Uterus (tissue), 4 donors: ENCODE results near the gene MS4A14. TPM values are rescaled to one million over a fixed set of nuclear protein-coding genes. Genes with fewer than 3 reads are reported as not detected.

ENCODE experiments used
- DNase-seq, 2 donors: peaks; one replicate each; pipeline ENCODE4 v3.0.0-alpha.2; 2019 to 2020
- H3K27ac ChIP-seq, 2 donors: fragments of 200-600 bp; sonication (generic); 1 replicate in 1 of 2; 2 replicates in 1 of 2; pipeline ENCODE4 v1.5.1; 2016 to 2018
- H3K27me3 ChIP-seq, 2 donors: fragments of 200-600 bp; sonication (generic); one replicate each; pipeline ENCODE4 v1.5.1; 2018 to 2019; ENCODE audit warnings: control low read depth in 1 of 2
- H3K36me3 ChIP-seq, 2 donors: fragments of 200-600 bp; sonication (generic); one replicate each; pipeline ENCODE4 v1.5.1; 2019; ENCODE audit warnings: control low read depth in 1 of 2
- H3K4me1 ChIP-seq, 2 donors: fragments of 200-600 bp; sonication (generic); one replicate each; pipeline ENCODE4 v1.5.1; 2018 to 2019; ENCODE audit warnings: control low read depth in 1 of 2
- H3K4me3 ChIP-seq, 2 donors: fragments of 200-600 bp; sonication (generic); 1 replicate in 1 of 2; 2 replicates in 1 of 2; pipeline ENCODE4 v1.5.1; 2018 to 2019; ENCODE audit warnings: mild to moderate bottlenecking in 1 of 2
- H3K9me3 ChIP-seq, 2 donors: fragments of 200-600 bp; sonication (generic); one replicate each; pipeline ENCODE4 v1.5.1; 2019; ENCODE audit warnings: control low read depth in 1 of 2
- POLR2A ChIP-seq, 2 donors: fragments of 450-650 bp; IDR thresholded peaks; one replicate each; pipeline ENCODE4 v1.6.1; 2016; ENCODE audit warnings: antibody characterized with exemption in 2 of 2, mild to moderate bottlenecking in 1 of 2, moderate library complexity in 1 of 2
- intact Hi-C: fragments of 100-400 bp; cut with DNase I; formaldehyde crosslinking; loops from one replicate; pipeline ENCODE4 v1.15.1; 2023; ENCODE audit warnings: low total_unique reads
- total RNA-seq, 4 donors: library from RNA; depleted of rRNA in 3 of 4; stranded (reverse); fragments of >200 nt in 3 of 4; gene quantifications; one replicate each; pipeline versions ENCODE4 v1.1.0 to v1.2.4, GENCODE V29; 2014 to 2023
- TF ChIP-seq, protein P1 (sequence below), 4 experiments: fragments of 200-600 bp in 2 of 4; fragments of 450-650 bp in 2 of 4; sonication (generic) in 2 of 4; IDR thresholded peaks; one replicate each; pipeline ENCODE4 v1.5.1; 2016 to 2019; ENCODE audit warnings: antibody characterized with exemption in 4 of 4, mild to moderate bottlenecking in 2 of 4, moderate library complexity in 1 of 4
- donor health status: DM: yes; HTN: yes; CAD: no.

MS4A14 gene
- total RNA-seq, 4 donors from 2014 or later: 0.26 to 1.7 TPM; not detected in 2

DNA sequence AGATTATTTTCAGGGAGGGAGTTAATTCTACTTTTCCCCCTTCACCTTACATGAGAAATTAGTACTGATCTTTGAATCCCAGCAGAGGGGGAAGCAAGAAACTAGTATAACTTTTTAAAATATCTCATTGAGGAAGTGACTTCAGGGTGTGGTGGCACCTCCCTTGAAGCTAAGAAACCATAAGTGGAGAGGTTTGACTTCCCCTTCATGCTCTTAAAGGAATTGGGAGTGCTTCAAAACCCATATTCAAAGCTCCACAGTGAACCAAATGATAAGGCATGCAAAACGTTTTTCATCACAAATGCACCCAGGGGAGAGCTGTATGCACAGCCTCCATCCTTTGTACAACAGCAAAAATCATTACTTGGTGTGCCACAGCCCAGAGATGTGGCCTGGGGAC, 540 bp downstream of the MS4A14 start:
- Histone ChIP-seq H3K4me3 (no peak overlapping the region), H3K36me3 (no peaks in the 10 kb centered on the region), H3K4me1 (no peaks in the 10 kb centered on the region), H3K9me3 (no peaks in the 10 kb centered on the region), H3K27me3 (no peaks in the 10 kb centered on the region), H3K27ac (no peak overlapping the region)
- no peak for TF ChIP-seq POLR2A (IDR thresholded peaks at IDR 0.05)
- TF ChIP-seq, protein P1, sequence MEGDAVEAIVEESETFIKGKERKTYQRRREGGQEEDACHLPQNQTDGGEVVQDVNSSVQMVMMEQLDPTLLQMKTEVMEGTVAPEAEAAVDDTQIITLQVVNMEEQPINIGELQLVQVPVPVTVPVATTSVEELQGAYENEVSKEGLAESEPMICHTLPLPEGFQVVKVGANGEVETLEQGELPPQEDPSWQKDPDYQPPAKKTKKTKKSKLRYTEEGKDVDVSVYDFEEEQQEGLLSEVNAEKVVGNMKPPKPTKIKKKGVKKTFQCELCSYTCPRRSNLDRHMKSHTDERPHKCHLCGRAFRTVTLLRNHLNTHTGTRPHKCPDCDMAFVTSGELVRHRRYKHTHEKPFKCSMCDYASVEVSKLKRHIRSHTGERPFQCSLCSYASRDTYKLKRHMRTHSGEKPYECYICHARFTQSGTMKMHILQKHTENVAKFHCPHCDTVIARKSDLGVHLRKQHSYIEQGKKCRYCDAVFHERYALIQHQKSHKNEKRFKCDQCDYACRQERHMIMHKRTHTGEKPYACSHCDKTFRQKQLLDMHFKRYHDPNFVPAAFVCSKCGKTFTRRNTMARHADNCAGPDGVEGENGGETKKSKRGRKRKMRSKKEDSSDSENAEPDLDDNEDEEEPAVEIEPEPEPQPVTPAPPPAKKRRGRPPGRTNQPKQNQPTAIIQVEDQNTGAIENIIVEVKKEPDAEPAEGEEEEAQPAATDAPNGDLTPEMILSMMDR (IDR thresholded peaks at IDR 0.05): no peak
- no peak for DNase-seq
- intact Hi-C loops: no loop called here

DNA sequence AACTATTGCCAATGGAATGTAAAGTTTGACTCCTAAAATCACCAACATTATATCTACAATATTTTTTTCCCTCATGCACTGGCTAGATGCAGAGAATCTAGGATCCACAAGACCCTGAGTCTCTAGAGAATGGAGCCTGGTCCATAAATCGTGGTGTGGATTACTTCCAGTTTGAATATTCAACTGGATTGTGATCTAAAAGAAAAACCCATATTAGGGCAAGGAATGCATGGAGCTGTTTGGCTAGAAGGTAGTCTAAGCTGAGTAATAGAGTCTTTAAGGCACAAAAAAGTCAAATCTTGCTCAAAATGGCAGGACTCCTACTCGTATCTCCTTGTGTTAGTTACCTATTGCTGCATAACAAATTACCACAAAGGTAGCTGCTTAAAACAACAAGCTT, 23.8 kb downstream of the MS4A14 start:
- TF ChIP-seq POLR2A (IDR thresholded peaks at IDR 0.05): no peak
- TF ChIP-seq, protein P1 (IDR thresholded peaks at IDR 0.05): no peak
- Histone ChIP-seq H3K9me3 (no peaks in the 10 kb centered on the region), H3K4me3 (no peak overlapping the region), H3K27ac (no peak overlapping the region), H3K36me3 (no peaks in the 10 kb centered on the region), H3K27me3 (no peaks in the 10 kb centered on the region), H3K4me1 (no peaks in the 10 kb centered on the region)
- no peak for DNase-seq
- intact Hi-C loops: no loop called here

DNA sequence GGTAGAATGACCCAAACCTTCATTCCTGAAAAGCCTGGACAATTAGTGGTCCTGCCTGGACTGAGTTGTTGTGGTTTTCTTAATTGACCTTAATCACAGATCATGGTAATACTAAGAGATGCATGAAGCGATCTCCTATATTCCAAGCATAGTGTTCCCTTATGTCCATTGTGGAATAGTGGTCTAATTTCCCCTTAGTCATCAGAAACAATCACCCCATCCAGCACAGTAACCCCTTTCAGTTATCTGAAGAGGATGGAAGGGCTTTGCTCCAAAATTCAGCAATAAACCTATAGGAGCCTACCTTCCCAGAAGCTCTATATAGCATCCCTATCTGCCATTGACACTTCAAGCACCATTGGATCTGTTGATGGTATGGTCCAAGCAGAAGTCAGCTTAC, 26.4 kb downstream of the MS4A14 start:
- intact Hi-C loops: no loop called here
- no peaks in the 10 kb centered on the region for H3K36me3 ChIP-seq
- H3K4me3 ChIP-seq: no peak overlapping the region
- no peak for TF ChIP-seq POLR2A (IDR thresholded peaks at IDR 0.05)
- TF ChIP-seq, protein P1 (IDR thresholded peaks at IDR 0.05): no peak
- no peaks in the 10 kb centered on the region for H3K27me3 ChIP-seq
- H3K4me1 ChIP-seq: no peaks in the 10 kb centered on the region
- no peak overlapping the region for H3K27ac ChIP-seq
- H3K9me3 ChIP-seq: no peaks in the 10 kb centered on the region
- DNase-seq: no peak

DNA sequence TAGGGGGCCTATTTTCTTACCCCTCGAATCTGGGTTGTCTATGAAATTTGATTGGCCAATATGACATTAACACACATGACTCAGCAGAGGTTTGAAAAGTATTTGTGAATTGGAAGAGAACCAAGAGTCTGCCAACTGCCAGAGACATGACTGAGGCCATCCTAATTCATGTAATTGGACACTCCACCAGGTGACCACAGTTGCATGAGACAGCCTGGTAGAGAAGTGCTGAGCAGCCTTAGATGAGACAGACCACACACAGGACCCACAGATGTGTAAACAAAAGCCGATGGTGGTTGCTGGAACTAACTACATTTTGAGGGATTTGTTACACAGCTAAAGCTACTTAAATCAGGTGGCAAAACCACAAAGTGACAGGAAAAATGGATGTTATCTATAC, 32.3 kb downstream of the MS4A14 start:
- no peak for DNase-seq
- no peak for TF ChIP-seq POLR2A (IDR thresholded peaks at IDR 0.05)
- TF ChIP-seq, protein P1 (IDR thresholded peaks at IDR 0.05): no peak
- no peaks in the 10 kb centered on the region for H3K4me1 ChIP-seq
- no peaks in the 10 kb centered on the region for H3K27me3 ChIP-seq
- no peak overlapping the region for H3K4me3 ChIP-seq
- intact Hi-C loops: no loop called here
- no peak overlapping the region for H3K27ac ChIP-seq
- no peaks in the 10 kb centered on the region for H3K36me3 ChIP-seq
- no peaks in the 10 kb centered on the region for H3K9me3 ChIP-seq

DNA sequence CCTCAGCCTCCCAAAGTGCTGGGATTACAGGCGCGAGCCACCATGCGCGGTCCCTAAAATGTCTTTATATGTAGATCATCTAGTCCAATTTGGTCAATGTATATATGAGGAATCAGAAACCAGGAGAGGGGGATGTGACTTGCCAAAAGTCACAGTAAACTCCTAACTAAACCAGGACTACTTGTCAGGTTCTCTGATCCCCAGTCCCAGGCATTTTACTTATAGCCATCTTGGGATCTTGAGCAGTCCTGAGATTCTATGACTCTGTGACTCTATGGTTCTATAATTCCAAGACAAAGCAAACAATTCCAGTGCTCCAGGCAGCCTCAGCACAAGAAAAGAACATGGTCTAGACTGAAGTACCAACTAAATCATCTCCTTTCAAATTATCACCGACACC, 33.0 kb downstream of the MS4A14 start, which contains the start of gene MS4A5:
Gene MS4A5 (plus strand): TSS at position 301 of the 400 bp plus-strand sequence. CDS start 103 bp downstream, outside the sequence.
- Histone ChIP-seq H3K27me3 (no peaks in the 10 kb centered on the region), H3K36me3 (no peaks in the 10 kb centered on the region), H3K27ac (no peak within 1 kb of the TSS), H3K4me3 (no peak within 1 kb of the TSS), H3K9me3 (no peaks in the 10 kb centered on the region), H3K4me1 (no peaks in the 10 kb centered on the region)
- no peak for DNase-seq
- TF ChIP-seq POLR2A (IDR thresholded peaks at IDR 0.05): no peak
- TF ChIP-seq, protein P1 (IDR thresholded peaks at IDR 0.05): no peak
- intact Hi-C loops: no loop called here
